Measurements from ENCODE around the gene ZSCAN5A.

DNA sequence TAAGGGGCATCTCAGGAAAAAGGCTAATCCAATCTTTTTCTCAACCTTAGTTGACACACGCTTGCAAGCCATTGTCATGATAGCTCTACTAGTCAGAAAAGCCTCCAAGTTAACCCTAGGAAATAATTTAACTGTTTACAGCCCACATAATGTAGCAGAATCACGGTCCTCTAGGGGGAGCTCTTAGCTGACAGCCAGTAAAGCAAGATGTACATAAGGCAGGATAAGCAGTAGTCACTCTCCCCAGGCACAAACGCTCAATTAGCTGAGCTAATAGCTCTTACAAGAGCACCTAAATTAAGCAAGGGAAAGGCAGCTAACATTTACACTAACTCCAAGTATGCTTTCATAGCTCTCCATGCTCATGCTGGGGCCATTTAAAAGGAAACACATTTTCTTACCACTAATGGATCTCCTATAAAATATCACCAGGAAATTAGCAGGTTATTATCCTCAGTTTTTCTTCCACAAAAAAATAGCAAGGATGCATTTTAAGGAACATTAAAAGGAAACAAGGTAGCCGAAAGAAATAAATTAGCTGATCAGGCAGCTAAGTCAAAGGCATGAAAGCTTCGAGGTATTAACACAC is 33.7 kb upstream of the ZSCAN5A start:
- TF ChIP-seq CTCF (IDR thresholded peaks at IDR 0.05), result no peak
- no peak for TF ChIP-seq EP300 (IDR thresholded peaks at IDR 0.05)
